ENCODE results near the gene VGLL1.

DNA sequence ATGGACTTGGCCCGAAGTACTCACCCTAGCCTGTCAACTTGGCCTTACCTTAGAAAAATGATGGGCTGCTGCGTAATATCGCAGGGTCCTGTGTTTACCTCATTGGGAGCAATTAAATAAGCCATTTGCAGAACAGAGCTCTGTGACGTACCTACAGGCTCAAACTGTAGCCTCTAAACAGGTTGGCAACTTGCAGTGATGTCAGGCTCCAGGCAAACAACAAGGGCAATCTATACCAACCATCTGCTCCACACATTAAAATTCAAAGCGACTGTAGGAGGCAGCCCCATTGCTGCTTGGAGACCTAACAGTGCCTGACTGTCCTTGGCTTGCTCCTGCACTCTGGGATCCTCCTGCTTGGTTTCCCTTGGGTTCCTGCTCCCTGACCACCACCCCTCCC is 17.2 kb downstream of the VGLL1 start:
- TF ChIP-seq, protein P1, sequence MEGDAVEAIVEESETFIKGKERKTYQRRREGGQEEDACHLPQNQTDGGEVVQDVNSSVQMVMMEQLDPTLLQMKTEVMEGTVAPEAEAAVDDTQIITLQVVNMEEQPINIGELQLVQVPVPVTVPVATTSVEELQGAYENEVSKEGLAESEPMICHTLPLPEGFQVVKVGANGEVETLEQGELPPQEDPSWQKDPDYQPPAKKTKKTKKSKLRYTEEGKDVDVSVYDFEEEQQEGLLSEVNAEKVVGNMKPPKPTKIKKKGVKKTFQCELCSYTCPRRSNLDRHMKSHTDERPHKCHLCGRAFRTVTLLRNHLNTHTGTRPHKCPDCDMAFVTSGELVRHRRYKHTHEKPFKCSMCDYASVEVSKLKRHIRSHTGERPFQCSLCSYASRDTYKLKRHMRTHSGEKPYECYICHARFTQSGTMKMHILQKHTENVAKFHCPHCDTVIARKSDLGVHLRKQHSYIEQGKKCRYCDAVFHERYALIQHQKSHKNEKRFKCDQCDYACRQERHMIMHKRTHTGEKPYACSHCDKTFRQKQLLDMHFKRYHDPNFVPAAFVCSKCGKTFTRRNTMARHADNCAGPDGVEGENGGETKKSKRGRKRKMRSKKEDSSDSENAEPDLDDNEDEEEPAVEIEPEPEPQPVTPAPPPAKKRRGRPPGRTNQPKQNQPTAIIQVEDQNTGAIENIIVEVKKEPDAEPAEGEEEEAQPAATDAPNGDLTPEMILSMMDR (tag by site-specific recombination; IDR thresholded peaks at IDR 0.05): no peak
- no peak for TF ChIP-seq TRIM28 (IDR thresholded peaks at IDR 0.05; ENCODE audit: borderline replicate concordance, low read length)
- TF ChIP-seq ZFP37 (tag by site-specific recombination; IDR thresholded peaks at IDR 0.05): no peak
- TF ChIP-seq, protein P2, sequence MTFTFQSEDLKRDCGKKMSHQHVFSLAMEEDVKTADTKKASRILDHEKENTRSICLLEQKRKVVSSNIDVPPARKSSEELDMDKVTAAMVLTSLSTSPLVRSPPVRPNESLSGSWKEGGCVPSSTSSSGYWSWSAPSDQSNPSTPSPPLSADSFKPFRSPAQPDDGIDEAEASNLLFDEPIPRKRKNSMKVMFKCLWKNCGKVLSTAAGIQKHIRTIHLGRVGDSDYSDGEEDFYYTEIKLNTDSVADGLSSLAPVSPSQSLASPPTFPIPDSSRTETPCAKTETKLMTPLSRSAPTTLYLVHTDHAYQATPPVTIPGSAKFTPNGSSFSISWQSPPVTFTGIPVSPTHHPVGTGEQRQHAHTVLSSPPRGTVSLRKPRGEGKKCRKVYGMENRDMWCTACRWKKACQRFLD (tag by site-specific recombination; IDR thresholded peaks at IDR 0.05): no peak
- TF ChIP-seq REPIN1 (tag by site-specific recombination; IDR thresholded peaks at IDR 0.05; ENCODE audit: low read depth): no peak
- TF ChIP-seq ZNF140 (tag by site-specific recombination; IDR thresholded peaks at IDR 0.05): no peak
- TF ChIP-seq ZNF596 (tag by site-specific recombination; IDR thresholded peaks at IDR 0.05): no peak
- TF ChIP-seq, protein P3, sequence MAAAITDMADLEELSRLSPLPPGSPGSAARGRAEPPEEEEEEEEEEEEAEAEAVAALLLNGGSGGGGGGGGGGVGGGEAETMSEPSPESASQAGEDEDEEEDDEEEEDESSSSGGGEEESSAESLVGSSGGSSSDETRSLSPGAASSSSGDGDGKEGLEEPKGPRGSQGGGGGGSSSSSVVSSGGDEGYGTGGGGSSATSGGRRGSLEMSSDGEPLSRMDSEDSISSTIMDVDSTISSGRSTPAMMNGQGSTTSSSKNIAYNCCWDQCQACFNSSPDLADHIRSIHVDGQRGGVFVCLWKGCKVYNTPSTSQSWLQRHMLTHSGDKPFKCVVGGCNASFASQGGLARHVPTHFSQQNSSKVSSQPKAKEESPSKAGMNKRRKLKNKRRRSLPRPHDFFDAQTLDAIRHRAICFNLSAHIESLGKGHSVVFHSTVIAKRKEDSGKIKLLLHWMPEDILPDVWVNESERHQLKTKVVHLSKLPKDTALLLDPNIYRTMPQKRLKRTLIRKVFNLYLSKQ (tag by site-specific recombination; IDR thresholded peaks at IDR 0.05; ENCODE audit: borderline replicate concordance): no peak
- TF ChIP-seq GFI1B (tag by site-specific recombination; IDR thresholded peaks at IDR 0.05): no peak
- no peak for TF ChIP-seq GLI4 (tag by site-specific recombination; IDR thresholded peaks at IDR 0.05)
- TF ChIP-seq, protein P4, sequence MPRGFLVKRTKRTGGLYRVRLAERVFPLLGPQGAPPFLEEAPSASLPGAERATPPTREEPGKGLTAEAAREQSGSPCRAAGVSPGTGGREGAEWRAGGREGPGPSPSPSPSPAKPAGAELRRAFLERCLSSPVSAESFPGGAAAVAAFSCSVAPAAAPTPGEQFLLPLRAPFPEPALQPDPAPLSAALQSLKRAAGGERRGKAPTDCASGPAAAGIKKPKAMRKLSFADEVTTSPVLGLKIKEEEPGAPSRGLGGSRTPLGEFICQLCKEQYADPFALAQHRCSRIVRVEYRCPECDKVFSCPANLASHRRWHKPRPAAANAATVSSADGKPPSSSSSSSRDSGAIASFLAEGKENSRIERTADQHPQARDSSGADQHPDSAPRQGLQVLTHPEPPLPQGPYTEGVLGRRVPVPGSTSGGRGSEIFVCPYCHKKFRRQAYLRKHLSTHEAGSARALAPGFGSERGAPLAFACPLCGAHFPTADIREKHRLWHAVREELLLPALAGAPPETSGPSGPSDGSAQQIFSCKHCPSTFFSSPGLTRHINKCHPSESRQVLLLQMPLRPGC (tag by site-specific recombination; IDR thresholded peaks at IDR 0.05): no peak
- no peak for TF ChIP-seq ZNF600 (tag by site-specific recombination; IDR thresholded peaks at IDR 0.05)
- TF ChIP-seq ZNF112 (tag by site-specific recombination; IDR thresholded peaks at IDR 0.05): no peak
- no peak for TF ChIP-seq KLF7 (tag by site-specific recombination; IDR thresholded peaks at IDR 0.05; ENCODE audit: borderline replicate concordance)

All from HEK293 (cell line).